ENCODE results near the gene RHCE. TPM values are rescaled to one million over a fixed set of nuclear protein-coding genes. Genes with fewer than 3 reads are reported as not detected.
"Not testable (repeated sequence)": the region's sequence is repeated elsewhere in the genome, so short reads cannot be mapped to it uniquely, and the experiment has no call there.

The RHCE gene
- total RNA-seq, 3 donors from 2014 or later = 0.15 to 0.26 TPM; not detected in 1

GRCh38 chr1:25329336-25329735 lies 91.3 kb downstream of the RHCE start:
- not testable (repeated sequence) for H3K27me3 Mint-ChIP-seq (ENCODE audit: low read depth); H3K4me3 Mint-ChIP-seq; DNase-seq; H3K36me3 Mint-ChIP-seq (ENCODE audit: insufficient read depth); ATAC-seq; H3K9me3 Mint-ChIP-seq
- H3K4me1 Mint-ChIP-seq (ENCODE audit: low read depth) = peaks cover 11% of the 10 kb centered on the region

- not testable (repeated sequence) for ATAC-seq; H3K4me3 Mint-ChIP-seq; DNase-seq; H3K36me3 Mint-ChIP-seq (ENCODE audit: insufficient read depth); H3K27me3 Mint-ChIP-seq (ENCODE audit: low read depth); H3K9me3 Mint-ChIP-seq
- peaks cover 11% of the 10 kb centered on the region for H3K4me1 Mint-ChIP-seq (ENCODE audit: low read depth)
Observed at GRCh38 chr1:25328791-25329185, 91.8 kb downstream of the RHCE start.

GRCh38 chr1:25327864-25328790 lies 92.5 kb downstream of the RHCE start:
- H3K4me3 Mint-ChIP-seq; H3K9me3 Mint-ChIP-seq; DNase-seq; H3K36me3 Mint-ChIP-seq (ENCODE audit: insufficient read depth); H3K27me3 Mint-ChIP-seq (ENCODE audit: low read depth); H3K4me1 Mint-ChIP-seq (ENCODE audit: low read depth): not testable (repeated sequence)
- peak; percentile 77 to 80 for ATAC-seq

GRCh38 chr1:25324407-25324806 lies 96.2 kb downstream of the RHCE start:
- H3K36me3 Mint-ChIP-seq (ENCODE audit: insufficient read depth); H3K9me3 Mint-ChIP-seq: not testable (repeated sequence)

GRCh38 chr1:25322127-25322526 lies 98.5 kb downstream of the RHCE start:
- not testable (repeated sequence) for H3K4me1 Mint-ChIP-seq (ENCODE audit: low read depth); H3K36me3 Mint-ChIP-seq (ENCODE audit: insufficient read depth); H3K4me3 Mint-ChIP-seq

More at GRCh38 chr1:25324407-25324806, 96.2 kb downstream of the RHCE start:
- not testable (repeated sequence) for ATAC-seq; H3K4me1 Mint-ChIP-seq (ENCODE audit: low read depth); H3K27me3 Mint-ChIP-seq (ENCODE audit: low read depth); H3K4me3 Mint-ChIP-seq; DNase-seq

GRCh38 chr1:25320314-25320938 lies 100.2 kb downstream of the RHCE start:
- H3K9me3 Mint-ChIP-seq; H3K27me3 Mint-ChIP-seq (ENCODE audit: low read depth); H3K36me3 Mint-ChIP-seq (ENCODE audit: insufficient read depth); DNase-seq; H3K4me1 Mint-ChIP-seq (ENCODE audit: low read depth); ATAC-seq; H3K4me3 Mint-ChIP-seq: not testable (repeated sequence)

More at GRCh38 chr1:25322127-25322526, 98.5 kb downstream of the RHCE start:
- H3K9me3 Mint-ChIP-seq; ATAC-seq; H3K27me3 Mint-ChIP-seq (ENCODE audit: low read depth); DNase-seq: not testable (repeated sequence)

GRCh38 chr1:25312806-25313470 lies 107.7 kb downstream of the RHCE start:
- H3K4me1 Mint-ChIP-seq (ENCODE audit: low read depth); ATAC-seq; H3K9me3 Mint-ChIP-seq; H3K27me3 Mint-ChIP-seq (ENCODE audit: low read depth); DNase-seq; H3K4me3 Mint-ChIP-seq: not testable (repeated sequence)
- peaks cover 12% of the 10 kb centered on the region for H3K36me3 Mint-ChIP-seq (ENCODE audit: insufficient read depth)

Other genes with a start within 250 kb of the RHCE start
- gene SYF2, start 188.3 kb downstream of the RHCE start, total RNA-seq = 10 to 100 TPM; 46.7 to 54.9 (median 52.2) TPM
- 10 to 100 TPM; 47.0 to 61.7 (median 53.4) TPM for gene RSRP1, start 173.4 kb downstream of the RHCE start, total RNA-seq
- not detected for gene RHD, start 148.3 kb downstream of the RHCE start, total RNA-seq
- gene TMEM50A, start 82.5 kb downstream of the RHCE start, total RNA-seq = 10 to 100 TPM; 82.5 to 92.9 (median 90.5) TPM
- 10 to 100 TPM; 14.4 to 17.9 (median 16.4) TPM for gene MACO1, start 10.1 kb upstream of the RHCE start, total RNA-seq
- 10 to 100 TPM in 1 of 3 donors, 1 to 10 TPM in 2; 7.6 to 11.4 (median 9.2) TPM for gene LDLRAP1, start 122.8 kb upstream of the RHCE start, total RNA-seq
- gene MAN1C1, start 196.0 kb upstream of the RHCE start, total RNA-seq = 1 to 10 TPM; 2.7 to 5.7 (median 3.1) TPM